ENCODE results near the gene TLE3. TPM values are rescaled to one million over a fixed set of nuclear protein-coding genes. Genes with fewer than 3 reads are reported as not detected.

Gene TLE3
- total RNA-seq, 1 donor from 2014 or later, result 89.2 TPM

GRCh38 chr15:70034596-70034995 is 63.1 kb downstream of the TLE3 start:
- Mint-ChIP-seq H3K9me3 (ENCODE audit: unreplicated experiment) (peaks cover 3% of the 10 kb centered on the region), H3K4me3 (ENCODE audit: unreplicated experiment) (no peak overlapping the region), H3K4me1 (ENCODE audit: low read depth, unreplicated experiment) (peaks cover 16% of the 10 kb centered on the region), H3K36me3 (ENCODE audit: unreplicated experiment) (no peaks in the 10 kb centered on the region), H3K27ac (ENCODE audit: unreplicated experiment) (peak overlapping the region; percentile 83), H3K27me3 (ENCODE audit: unreplicated experiment) (peaks cover 14% of the 10 kb centered on the region)
- DNase-seq, result peak; percentile 1
- no peak for TF ChIP-seq CTCF (IDR thresholded peaks at IDR 0.05; ENCODE audit: partially characterized antibody, unreplicated experiment)

GRCh38 chr15:70034141-70034540 is 63.6 kb downstream of the TLE3 start:
- peaks cover 16% of the 10 kb centered on the region for H3K4me1 Mint-ChIP-seq (ENCODE audit: low read depth, unreplicated experiment)
- H3K9me3 Mint-ChIP-seq (ENCODE audit: unreplicated experiment), result peaks cover 3% of the 10 kb centered on the region
- no peak for TF ChIP-seq CTCF (IDR thresholded peaks at IDR 0.05; ENCODE audit: partially characterized antibody, unreplicated experiment)
- peak; percentile 8 for DNase-seq
- no peaks in the 10 kb centered on the region for H3K36me3 Mint-ChIP-seq (ENCODE audit: unreplicated experiment)
- peak overlapping the region; percentile 83 for H3K27ac Mint-ChIP-seq (ENCODE audit: unreplicated experiment)
- H3K4me3 Mint-ChIP-seq (ENCODE audit: unreplicated experiment), result no peak overlapping the region
- H3K27me3 Mint-ChIP-seq (ENCODE audit: unreplicated experiment), result peaks cover 14% of the 10 kb centered on the region

GRCh38 chr15:70033529-70034140 is 64.1 kb downstream of the TLE3 start:
- peak overlapping the region; percentile 83 for H3K27ac Mint-ChIP-seq (ENCODE audit: unreplicated experiment)
- peaks cover 16% of the 10 kb centered on the region for H3K4me1 Mint-ChIP-seq (ENCODE audit: low read depth, unreplicated experiment)
- peaks cover 14% of the 10 kb centered on the region for H3K27me3 Mint-ChIP-seq (ENCODE audit: unreplicated experiment)
- peaks cover 3% of the 10 kb centered on the region for H3K9me3 Mint-ChIP-seq (ENCODE audit: unreplicated experiment)
- no peak for TF ChIP-seq CTCF (IDR thresholded peaks at IDR 0.05; ENCODE audit: partially characterized antibody, unreplicated experiment)
- DNase-seq, result peak; percentile 70
- H3K36me3 Mint-ChIP-seq (ENCODE audit: unreplicated experiment), result no peaks in the 10 kb centered on the region
- H3K4me3 Mint-ChIP-seq (ENCODE audit: unreplicated experiment), result no peak overlapping the region

GRCh38 chr15:70033109-70033508 is 64.6 kb downstream of the TLE3 start:
- peak; percentile 7 for DNase-seq
- no peaks in the 10 kb centered on the region for H3K36me3 Mint-ChIP-seq (ENCODE audit: unreplicated experiment)
- H3K4me1 Mint-ChIP-seq (ENCODE audit: low read depth, unreplicated experiment), result peaks cover 16% of the 10 kb centered on the region
- TF ChIP-seq CTCF (IDR thresholded peaks at IDR 0.05; ENCODE audit: partially characterized antibody, unreplicated experiment), result no peak
- no peak overlapping the region for H3K27ac Mint-ChIP-seq (ENCODE audit: unreplicated experiment)
- H3K27me3 Mint-ChIP-seq (ENCODE audit: unreplicated experiment), result peaks cover 14% of the 10 kb centered on the region
- H3K4me3 Mint-ChIP-seq (ENCODE audit: unreplicated experiment), result no peak overlapping the region
- H3K9me3 Mint-ChIP-seq (ENCODE audit: unreplicated experiment), result peaks cover 5% of the 10 kb centered on the region

- peaks cover 16% of the 10 kb centered on the region for H3K4me1 Mint-ChIP-seq (ENCODE audit: low read depth, unreplicated experiment)
- TF ChIP-seq CTCF (IDR thresholded peaks at IDR 0.05; ENCODE audit: partially characterized antibody, unreplicated experiment), result no peak
- H3K27ac Mint-ChIP-seq (ENCODE audit: unreplicated experiment), result no peak overlapping the region
- no peak overlapping the region for H3K4me3 Mint-ChIP-seq (ENCODE audit: unreplicated experiment)
- no peaks in the 10 kb centered on the region for H3K36me3 Mint-ChIP-seq (ENCODE audit: unreplicated experiment)
- DNase-seq, result peak; percentile 12
- peaks cover 14% of the 10 kb centered on the region for H3K27me3 Mint-ChIP-seq (ENCODE audit: unreplicated experiment)
- H3K9me3 Mint-ChIP-seq (ENCODE audit: unreplicated experiment), result peaks cover 5% of the 10 kb centered on the region
Observed at GRCh38 chr15:70032509-70032908, 65.2 kb downstream of the TLE3 start.
